H9 (cell line): Measurements from ENCODE around the gene MAPK6. TPM values are rescaled to one million over a fixed set of nuclear protein-coding genes. Genes with fewer than 3 reads are reported as not detected.

Experiments used
- DNase-seq: peaks from one replicate; pipeline ENCODE4 v3.0.0-alpha.2; 2017
- H2AFZ ChIP-seq: one replicate; pipeline ENCODE4 v1.6.1; 2013; ENCODE audit warnings: mild to moderate bottlenecking, low read length, control low read depth, moderate library complexity
- H2AK5ac ChIP-seq: 2 replicates; pipeline ENCODE4 v1.6.1; 2013; ENCODE audit warnings: low read length, control low read depth, mixed read lengths; ENCODE audit not compliant: insufficient read length
- H2BK120ac ChIP-seq: one replicate; pipeline ENCODE4 v1.6.1; 2013; ENCODE audit warnings: low read depth, mild to moderate bottlenecking, low read length, control low read depth, inconsistent platforms; ENCODE audit not compliant: poor library complexity, severe bottlenecking
- H2BK12ac ChIP-seq: 2 replicates; pipeline ENCODE4 v1.6.1; 2013; ENCODE audit warnings: low read length, control low read depth, mixed read lengths, low read depth; ENCODE audit not compliant: insufficient read length
- H2BK15ac ChIP-seq: 2 replicates; pipeline ENCODE4 v1.6.1; 2013; ENCODE audit warnings: low read depth, low read length, control low read depth
- H2BK20ac ChIP-seq: one replicate; pipeline ENCODE4 v1.6.1; 2013; ENCODE audit warnings: low read depth, mild to moderate bottlenecking, low read length, control low read depth, inconsistent platforms; ENCODE audit not compliant: poor library complexity, severe bottlenecking
- H2BK5ac ChIP-seq: 2 replicates; pipeline ENCODE4 v1.6.1; 2013; ENCODE audit warnings: low read length, control low read depth, mixed read lengths; ENCODE audit not compliant: insufficient read length
- H3K14ac ChIP-seq: 2 replicates; pipeline ENCODE4 v1.6.1; 2013; ENCODE audit warnings: low read length, control low read depth; ENCODE audit not compliant: insufficient read depth
- H3K18ac ChIP-seq: 2 replicates; pipeline ENCODE4 v1.6.1; 2013; ENCODE audit warnings: low read depth, mild to moderate bottlenecking, mixed read lengths, low read length, control low read depth; ENCODE audit not compliant: insufficient read length
- H3K23ac ChIP-seq: 2 replicates; pipeline ENCODE4 v1.6.1; 2013; ENCODE audit warnings: low read length, control low read depth, mixed read lengths, low read depth; ENCODE audit not compliant: insufficient read length
- H3K23me2 ChIP-seq: 2 replicates; pipeline ENCODE4 v1.6.1; 2013; ENCODE audit warnings: low read depth, mild to moderate bottlenecking, mixed read lengths, low read length, control low read depth; ENCODE audit not compliant: insufficient read length, poor library complexity, severe bottlenecking
- H3K27ac ChIP-seq: 2 replicates; pipeline ENCODE4 v1.5.1; 2013; ENCODE audit warnings: low read length, control low read depth, mixed read lengths, low read depth; ENCODE audit not compliant: insufficient read length
- H3K27me3 ChIP-seq: 2 replicates; pipeline ENCODE4 v1.6.1; 2013; ENCODE audit warnings: low read length, control low read depth, inconsistent platforms; ENCODE audit not compliant: insufficient read depth
- H3K4ac ChIP-seq: 2 replicates; pipeline ENCODE4 v1.6.1; 2013; ENCODE audit warnings: low read depth, mild to moderate bottlenecking, control low read depth, inconsistent platforms, low read length, moderate library complexity
- H3K4me1 ChIP-seq: 2 replicates; pipeline ENCODE4 v1.6.1; 2013; ENCODE audit warnings: low read length, control low read depth, inconsistent platforms; ENCODE audit not compliant: insufficient read depth
- H3K4me2 ChIP-seq: 2 replicates; pipeline ENCODE4 v1.6.1; 2013; ENCODE audit warnings: low read length, control low read depth, mixed read lengths; ENCODE audit not compliant: insufficient read length, insufficient read depth
- H3K56ac ChIP-seq: 2 replicates; pipeline ENCODE4 v1.6.1; 2013; ENCODE audit warnings: low read depth, mild to moderate bottlenecking, mixed read lengths, low read length, control low read depth; ENCODE audit not compliant: insufficient read length
- H3K79me1 ChIP-seq: 2 replicates; pipeline ENCODE4 v1.6.1; 2013; ENCODE audit warnings: low read depth, mild to moderate bottlenecking, moderate library complexity, low read length, control low read depth, inconsistent platforms; ENCODE audit not compliant: insufficient read depth, poor library complexity, severe bottlenecking
- H3K79me2 ChIP-seq: 2 replicates; pipeline ENCODE4 v1.6.1; 2013; ENCODE audit warnings: low read length, control low read depth, inconsistent platforms; ENCODE audit not compliant: insufficient read depth
- H3K9ac ChIP-seq: 2 replicates; pipeline ENCODE4 v1.6.1; 2013; ENCODE audit warnings: low read length, control low read depth, mixed read lengths; ENCODE audit not compliant: insufficient read length; ENCODE audit errors: extremely low read depth
- H3K9me3 ChIP-seq: one replicate; pipeline ENCODE4 v1.6.1; 2013; ENCODE audit warnings: low read depth, low read length, inconsistent platforms; ENCODE audit not compliant: control insufficient read depth
- H3T11ph ChIP-seq: one replicate; pipeline ENCODE4 v1.6.1; 2013; ENCODE audit warnings: mild to moderate bottlenecking, low read length, control low read depth, inconsistent platforms
- H4K20me1 ChIP-seq: one replicate; pipeline ENCODE4 v1.6.1; 2013; ENCODE audit not compliant: control insufficient read depth, insufficient read length, insufficient read depth
- H4K5ac ChIP-seq: 2 replicates; pipeline ENCODE4 v1.6.1; 2013; ENCODE audit warnings: low read depth, mild to moderate bottlenecking, mixed read lengths, low read length, control low read depth; ENCODE audit not compliant: insufficient read length
- H4K8ac ChIP-seq: replicated peaks from 2 replicates; pipeline ENCODE4 v1.6.1; 2013; ENCODE audit warnings: low read length, control low read depth, mixed read lengths, low read depth; ENCODE audit not compliant: insufficient read length
- H4K91ac ChIP-seq: 2 replicates; pipeline ENCODE4 v1.6.1; 2013; ENCODE audit warnings: low read depth, mild to moderate bottlenecking, moderate library complexity, mixed read lengths, low read length, control low read depth; ENCODE audit not compliant: insufficient read length
- H3K27ac Mint-ChIP-seq, 3 experiments: 2 replicates in 2 of 3; 3 replicates in 1 of 3; pipeline ENCODE4 v1.8.0; 2020 to 2021; ENCODE audit warnings: mixed read lengths in 3 of 3, mild to moderate bottlenecking in 1 of 3, moderate library complexity in 1 of 3
- H3K27me3 Mint-ChIP-seq: 2 replicates; pipeline ENCODE4 v1.8.0; 2021; ENCODE audit warnings: low read depth, mild to moderate bottlenecking, moderate library complexity, mixed read lengths
- H3K36me3 Mint-ChIP-seq, 3 experiments: 2 replicates in 2 of 3; 3 replicates in 1 of 3; pipeline ENCODE4 v1.8.0; 2020 to 2021; ENCODE audit warnings: low read depth in 3 of 3, mixed read lengths in 3 of 3; ENCODE audit not compliant: insufficient read depth in 1 of 3
- H3K4me1 Mint-ChIP-seq, 2 experiments: 2 replicates each; pipeline ENCODE4 v1.8.0; 2020; ENCODE audit warnings: mixed read lengths in 2 of 2
- H3K4me3 Mint-ChIP-seq, 2 experiments: 2 replicates in 1 of 2; 3 replicates in 1 of 2; pipeline ENCODE4 v1.8.0; 2020 to 2021; ENCODE audit warnings: mild to moderate bottlenecking in 2 of 2, mixed read lengths in 2 of 2, moderate library complexity in 1 of 2
- H3K9me3 Mint-ChIP-seq, 2 experiments: 2 replicates in 1 of 2; 3 replicates in 1 of 2; pipeline ENCODE4 v1.8.0; 2020; ENCODE audit warnings: mild to moderate bottlenecking in 2 of 2, mixed read lengths in 2 of 2, moderate library complexity in 1 of 2
- CTCF ChIP-seq: fragments of 200-600 bp; sonication (generic); conservative IDR thresholded peaks from 3 replicates; pipeline ENCODE4 v1.8.0; 2021; ENCODE audit warnings: antibody characterized with exemption, mild to moderate bottlenecking
- WGBS: extraction: QIAGEN DNeasy Blood & Tissue Kit; methylation state at CpG from one replicate; pipeline ENCODE4 v1.1.7; 2013; ENCODE audit warnings: missing lambda C conversion rate, low lambda C conversion rate, mixed read lengths; ENCODE audit not compliant: insufficient read length; ENCODE audit errors: extremely low coverage; 5-methylcytosine and 5-hydroxymethylcytosine counted together
- total RNA-seq: library from RNA; stranded (reverse); gene quantifications from 2 replicates; pipeline ENCODE4 v1.2.1, GENCODE V29; 2021

Gene MAPK6
- total RNA-seq, 1 experiment from 2014 or later, result 88.6 TPM

- no peak overlapping the region for H2BK120ac ChIP-seq
- no peak overlapping the region for H3K18ac ChIP-seq
- H3K23ac ChIP-seq, result no peak overlapping the region
- H2BK15ac ChIP-seq, result no peak overlapping the region
- no peak overlapping the region for H3T11ph ChIP-seq
- peaks cover 0 to 1% (median 0%) of the 10 kb centered on the region in 3 experiments; a peak in 1 of 7 replicates for H3K36me3 Mint-ChIP-seq
- H4K8ac ChIP-seq, result no peak overlapping the region
- no peak overlapping the region for H3K4me2 ChIP-seq
- no peak overlapping the region for H4K5ac ChIP-seq
- H2AFZ ChIP-seq, result no peak overlapping the region
- no peak overlapping the region for H3K9ac ChIP-seq
- no peak overlapping the region for H4K91ac ChIP-seq
- H3K79me1 ChIP-seq, result no peaks in the 10 kb centered on the region
- H2BK5ac ChIP-seq, result no peak overlapping the region
- H3K27ac ChIP-seq, result no peak overlapping the region
- no peaks in the 10 kb centered on the region for H3K79me2 ChIP-seq
- no peaks in the 10 kb centered on the region for H4K20me1 ChIP-seq
- no CpG with 5 or more reads among the region's 11 CpGs for WGBS
- H3K56ac ChIP-seq, result no peak overlapping the region
- no peaks in the 10 kb centered on the region for H3K9me3 ChIP-seq
- H3K4ac ChIP-seq, result no peak overlapping the region
- H3K4me1 Mint-ChIP-seq, result peaks cover 8 to 14% of the 10 kb centered on the region in 2 experiments; a peak in 3 of 4 replicates
- no peak overlapping the region for H2AK5ac ChIP-seq
- no peak overlapping the region; a peak in 3 of 7 replicates for H3K27ac Mint-ChIP-seq
- no peaks in the 10 kb centered on the region; a peak in 1 of 5 replicates for H3K9me3 Mint-ChIP-seq
- no peaks in the 10 kb centered on the region for H3K23me2 ChIP-seq
- H2BK12ac ChIP-seq, result no peak overlapping the region
- H3K27me3 ChIP-seq, result no peaks in the 10 kb centered on the region
- H3K4me1 ChIP-seq, result no peaks in the 10 kb centered on the region
- H3K14ac ChIP-seq, result no peak overlapping the region
- H2BK20ac ChIP-seq, result no peak overlapping the region
- no peak overlapping the region for H3K4me3 Mint-ChIP-seq
- DNase-seq, result no peak
- H3K27me3 Mint-ChIP-seq, result no peaks in the 10 kb centered on the region
- no peak for TF ChIP-seq CTCF
Observed at GRCh38 chr15:52076889-52077781, 58.1 kb downstream of the MAPK6 start.
